GM12873 (cell line): Measurements from ENCODE around the gene ERAL1.

ENCODE experiments used
- CTCF ChIP-seq: IDR thresholded peaks from 2 replicates; pipeline ENCODE4 v1.5.1; 2012; ENCODE audit warnings: low read depth, mild to moderate bottlenecking, moderate library complexity, low read length, control low read depth; ENCODE audit not compliant: insufficient read depth; ENCODE audit errors: missing control alignments

ERAL1 gene

GRCh38 chr17:28906706-28907438, 52.1 kb downstream of the ERAL1 start:
- no peak for TF ChIP-seq CTCF

DNA sequence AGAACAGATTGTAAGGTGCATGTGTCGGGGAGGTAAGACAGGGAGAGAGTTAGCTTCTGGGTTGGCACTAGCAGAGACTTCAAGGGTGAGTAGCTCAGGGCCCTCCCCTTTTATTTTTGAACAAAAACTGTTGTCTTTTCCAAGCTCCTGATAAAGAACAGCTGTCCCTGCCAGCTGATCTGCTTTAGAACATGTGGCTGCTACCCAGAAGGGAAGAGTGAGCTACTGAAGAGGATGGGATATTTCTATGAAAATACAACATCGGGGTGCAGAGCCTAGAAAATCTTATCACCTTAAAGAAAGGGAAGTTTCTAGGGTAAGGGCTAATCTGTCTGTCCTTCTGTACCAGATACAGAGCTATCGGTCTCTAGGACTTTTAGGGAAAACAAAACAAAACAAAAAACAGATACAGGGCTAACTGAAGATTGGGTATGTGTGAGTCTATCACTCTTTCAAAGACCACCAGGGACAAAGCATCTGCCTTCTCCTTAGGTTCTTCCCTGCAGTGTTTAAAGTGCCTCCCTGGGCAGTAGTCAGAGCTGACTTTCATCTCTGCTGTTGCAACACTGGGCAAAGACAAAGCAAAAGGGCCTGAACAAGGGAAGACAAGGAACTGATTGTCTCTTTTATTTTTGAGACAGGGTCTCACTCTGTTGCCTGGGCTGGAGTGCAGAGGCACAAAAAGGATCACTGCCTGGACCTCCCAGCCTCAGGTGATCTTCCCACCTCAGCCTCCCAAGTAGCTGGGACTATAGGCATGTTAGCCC, 53.1 kb downstream of the ERAL1 start:
- TF ChIP-seq CTCF = no peak

- no peak for TF ChIP-seq CTCF
Measured at GRCh38 chr17:28908640-28909167, 53.9 kb downstream of the ERAL1 start.

GRCh38 chr17:28910534-28910933, 55.7 kb downstream of the ERAL1 start:
- TF ChIP-seq CTCF = no peak
